Heart right ventricle (tissue), 16 donors: ENCODE measurements around the gene GSTM2. TPM values are rescaled to one million over a fixed set of nuclear protein-coding genes. Genes with fewer than 3 reads are reported as not detected.

ENCODE experiments used
- ATAC-seq, 8 donors: fragments of 200-7000 bp; cut with Tn5 transposase; one replicate each; pipeline ENCODE4 v1.9.1; 2020; ENCODE audit warnings: mild to moderate bottlenecking in 8 of 8, moderate library complexity in 8 of 8, moderate number of reproducible peaks in 1 of 8
- DNase-seq, 2 donors: peaks; one replicate each; pipeline ENCODE4 v3.0.0-alpha.2; 2020
- H3K27ac ChIP-seq, 10 donors: fragments of 200-600 bp; sonication (generic) in 2 of 10; one replicate each; pipeline versions ENCODE4 v1.5.0 to v1.8.0; 2020 to 2022; ENCODE audit warnings: mild to moderate bottlenecking in 3 of 10
- H3K27me3 ChIP-seq, 7 donors: fragments of 200-600 bp; one replicate each; pipeline ENCODE4 v1.8.0; 2021 to 2022; ENCODE audit warnings: mild to moderate bottlenecking in 2 of 7
- H3K36me3 ChIP-seq, 9 donors: fragments of 200-600 bp; sonication (generic) in 1 of 9; one replicate each; pipeline versions ENCODE4 v1.5.0 to v1.8.0; 2020 to 2022; ENCODE audit warnings: mild to moderate bottlenecking in 2 of 9
- H3K4me1 ChIP-seq, 9 donors: fragments of 200-600 bp; sonication (generic) in 1 of 9; one replicate each; pipeline versions ENCODE4 v1.5.0 to v1.8.0; 2020 to 2022; ENCODE audit warnings: mild to moderate bottlenecking in 4 of 9
- H3K4me3 ChIP-seq, 10 donors: fragments of 200-600 bp; sonication (generic) in 2 of 10; one replicate each; pipeline versions ENCODE4 v1.5.0 to v1.8.0; 2020 to 2022; ENCODE audit warnings: mild to moderate bottlenecking in 7 of 10, moderate library complexity in 2 of 10
- H3K9me3 ChIP-seq, 11 donors: fragments of 200-600 bp in 10 of 11; sonication (generic) in 2 of 11; one replicate each; pipeline versions ENCODE4 v1.5.0 to v1.8.0; 2013 to 2022; ENCODE audit warnings: mild to moderate bottlenecking in 2 of 11, control low read depth in 1 of 11, moderate library complexity in 1 of 11
- CTCF ChIP-seq, 9 donors: fragments of 200-600 bp; sonication (generic) in 2 of 9; IDR thresholded peaks; one replicate each; pipeline versions ENCODE4 v1.5.0 to v1.8.0; 2021 to 2022; ENCODE audit warnings: antibody characterized with exemption in 9 of 9, mild to moderate bottlenecking in 5 of 9, moderate library complexity in 1 of 9
- WGBS, 2 donors: extraction: QIAGEN DNeasy Blood & Tissue Kit; methylation state at CpG; one replicate each; pipeline ENCODE4 v1.1.7; 2013; ENCODE audit warnings: inconsistent platforms in 1 of 2; 5-methylcytosine and 5-hydroxymethylcytosine counted together
- intact Hi-C, 10 donors: fragments of 100-400 bp; cut with DNase I; formaldehyde crosslinking; loops; one replicate each; pipeline versions ENCODE4 v1.11.1 to v1.14.2; 2022
- polyA plus RNA-seq, 2 donors: library from polyadenylated mRNA; stranded (reverse); fragments of 200-250 nt; gene quantifications; one replicate each; pipeline ENCODE4 v1.2.3, GENCODE V29; 2013
- total RNA-seq, 10 donors: library from RNA; stranded (reverse); fragmentation: NEBNext Ultra II Directional in 3 of 10; extraction: Animal tissue kit (Norgen Biotek cat#: 25700) in 3 of 10; gene quantifications; one replicate each; pipeline versions ENCODE4 v1.2.1 to v1.2.4, GENCODE V29; 2021 to 2023
- donor health status: Arrhythmogenic right ventricular cardiomyopathy.
- donor health status: ischemic (EF 13 %, LVEDD 7.1; RV severe dilation, severe dysfunction).
- donor health status: healthy with polysubstance abuse.
- donor health status: DM: no; HTN: yes; CAD: no.
- donor health status: DM: no; HTN: no; CAD: no.
- donor health status: ischemic (EF 25% LVEDD 6.9; RV normal size, moderate dysfunction).
- donor health status: ischemic (EF 25% LVEDD 5.7; RV mildly dilated, moderate dysfunction).
- donor health status: healthy.
- donor health status: DM: yes; HTN: yes; CAD: no.
- donor health status: Ischemic cardiomyopathy.
- donor health status: ischemic (EF 35%, LVEDD 5.7; RV mildly dilated, moderate dysfunction).
- donor health status: nonischemic (EF 11% LVEDD 7.7; RV severe dilation, severe dysfunction).
- donor health status: DM: yes; HTN: yes; CAD: no.
- donor health status: PGD.
- donor health status: ischemic (EF 29% LVEDD 5.4; RV normal size, mild dysfunction).
- donor health status: nonischemic (EF 23%, LVEDD 6.1; RV moderate dilation, normal function).

The GSTM2 gene
- total and polyA plus RNA-seq, 12 donors, result 23.1 to 113 (median 68.1) TPM

- no peak for TF ChIP-seq CTCF (IDR thresholded peaks at IDR 0.05)
- H3K4me3 ChIP-seq, result peak overlapping the region in 9 of 10 donors; percentile 33 to 57 (median 49)
- H3K27ac ChIP-seq, result peak overlapping the region in 1 of 10 donors; percentile 9
- peak in 5 of 8 donors; percentile 14 to 59 (median 38) for ATAC-seq
- 58 to 66% methylated on average over 22 of the region's 22 CpGs for WGBS, 2 donors
- H3K9me3 ChIP-seq, result peaks cover 0 to 21% (median 4%) of the 10 kb centered on the region in 11 donors
- peaks cover 0 to 8% (median 0%) of the 10 kb centered on the region in 9 donors for H3K4me1 ChIP-seq
- intact Hi-C loops, result no loop called here
- H3K27me3 ChIP-seq, result peaks cover 0 to 5% (median 0%) of the 10 kb centered on the region in 7 donors
- DNase-seq, result no peak
- H3K36me3 ChIP-seq, result peaks cover 0 to 4% (median 0%) of the 10 kb centered on the region in 9 donors
These were observed 44.5 kb downstream of the GSTM2 start for GRCh38 chr1:109712321-109712864.

DNA sequence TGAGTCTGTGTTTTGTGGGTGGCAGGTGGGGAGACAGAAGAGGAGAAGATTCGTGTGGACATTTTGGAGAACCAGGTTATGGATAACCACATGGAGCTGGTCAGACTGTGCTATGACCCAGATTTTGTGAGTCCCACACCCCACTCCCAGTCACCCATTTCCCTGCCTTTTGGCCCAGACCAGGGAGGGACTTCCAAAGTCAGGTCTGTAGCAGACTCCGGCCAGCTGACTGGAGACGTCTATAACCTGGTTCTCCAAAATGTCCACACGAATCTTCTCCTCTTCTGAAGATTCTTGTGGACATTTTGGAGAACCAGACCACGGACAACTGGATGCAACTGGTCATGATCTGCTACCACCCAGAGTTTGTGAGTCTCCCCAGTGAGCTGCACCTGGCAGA lies 45.8 kb downstream of the GSTM2 start:
- Histone ChIP-seq H3K4me1 (peaks cover 0 to 8% (median 0%) of the 10 kb centered on the region in 9 donors), H3K27me3 (peaks cover 0 to 5% (median 0%) of the 10 kb centered on the region in 7 donors), H3K36me3 (peaks cover 0 to 2% (median 0%) of the 10 kb centered on the region in 9 donors), H3K4me3 (no peak overlapping the region), H3K9me3 (peaks cover 0 to 12% (median 4%) of the 10 kb centered on the region in 11 donors), H3K27ac (no peak overlapping the region)
- ATAC-seq, result no peak
- no peak for TF ChIP-seq CTCF (IDR thresholded peaks at IDR 0.05)
- intact Hi-C loops, result no loop called here
- no peak for DNase-seq
- 91% methylated on average over 5 of the region's 5 CpGs for WGBS, 2 donors

DNA sequence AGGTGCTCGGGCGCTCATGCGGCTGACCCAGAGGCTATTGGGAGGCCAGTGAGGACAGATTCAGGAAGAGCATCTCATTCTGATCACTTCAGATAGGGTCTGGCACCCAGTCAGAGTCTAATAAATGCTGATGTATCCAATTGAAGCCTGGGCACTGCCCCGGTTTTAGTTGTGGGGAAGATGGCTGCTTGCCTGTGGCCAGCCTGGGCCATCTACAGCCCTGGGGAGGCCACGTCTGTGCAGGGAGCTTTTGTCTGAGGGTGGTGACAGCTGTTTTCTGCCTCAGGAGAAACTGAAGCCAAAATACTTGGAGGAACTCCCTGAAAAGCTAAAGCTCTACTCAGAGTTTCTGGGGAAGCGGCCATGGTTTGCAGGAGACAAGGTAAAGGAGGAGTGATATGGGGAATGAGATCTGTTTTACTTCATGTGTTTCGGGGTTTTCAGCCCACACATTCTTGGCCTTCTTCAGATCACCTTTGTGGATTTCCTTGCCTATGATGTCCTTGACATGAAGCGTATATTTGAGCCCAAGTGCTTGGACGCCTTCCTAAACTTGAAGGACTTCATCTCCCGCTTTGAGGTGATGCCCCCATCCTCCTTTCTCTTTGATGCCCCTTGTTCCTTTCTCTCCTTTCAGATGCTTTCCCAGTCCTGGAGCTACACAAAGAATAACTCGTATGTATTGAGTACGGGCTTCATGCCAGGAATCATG lies 47.0 kb downstream of the GSTM2 start:
- DNase-seq, result no peak
- H3K4me3 ChIP-seq, result no peak overlapping the region
- no peak for ATAC-seq
- peaks cover 0 to 5% (median 0%) of the 10 kb centered on the region in 7 donors for H3K27me3 ChIP-seq
- peaks cover 0 to 10% (median 0%) of the 10 kb centered on the region in 9 donors for H3K4me1 ChIP-seq
- H3K36me3 ChIP-seq, result no peaks in the 10 kb centered on the region
- TF ChIP-seq CTCF (IDR thresholded peaks at IDR 0.05), result no peak
- intact Hi-C loops, result loop anchor here in 3 of 10 donors (5.0 kb wide), 1 partner anchor 57 kb away; no protein-coding TSS in a partner anchor
- no peak overlapping the region for H3K27ac ChIP-seq
- WGBS, 2 donors, result 88 to 91% methylated on average over 12 of the region's 12 CpGs
- peaks cover 0 to 2% (median 0%) of the 10 kb centered on the region in 11 donors for H3K9me3 ChIP-seq

DNA sequence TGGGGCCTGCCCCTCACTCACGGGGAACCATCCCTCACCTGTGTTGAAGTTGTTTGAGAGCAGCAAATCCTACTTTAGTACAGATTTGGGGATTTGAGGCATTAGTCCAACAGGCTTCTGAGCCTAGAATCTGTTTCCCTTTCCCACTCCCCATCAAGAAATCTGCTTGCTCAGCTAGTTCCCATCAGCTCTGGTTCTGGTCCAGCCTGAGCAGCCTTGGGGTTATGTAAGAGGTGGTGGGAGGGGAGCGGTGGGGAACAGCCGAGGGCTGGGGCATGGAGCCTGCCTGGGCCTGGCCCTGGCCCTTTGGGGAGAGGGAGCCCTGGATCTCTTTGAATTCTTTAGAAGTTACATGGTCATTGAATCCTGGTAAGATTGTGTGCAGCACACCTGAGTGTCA lies 48.3 kb downstream of the GSTM2 start:
- DNase-seq (no peak), ATAC-seq (peak in 1 of 8 donors; percentile 17)
- Histone ChIP-seq H3K36me3 (no peaks in the 10 kb centered on the region), H3K27me3 (peaks cover 0 to 5% (median 0%) of the 10 kb centered on the region in 7 donors), H3K4me1 (peaks cover 0 to 10% (median 0%) of the 10 kb centered on the region in 9 donors), H3K9me3 (no peaks in the 10 kb centered on the region), H3K4me3 (no peak overlapping the region), H3K27ac (peak overlapping the region in 1 of 10 donors; percentile 4)
- intact Hi-C loops, result loop anchor here in 4 of 10 donors (1.0 to 5.0 kb wide), 2 partner anchors 56 kb away; no protein-coding TSS in a partner anchor
- no peak for TF ChIP-seq CTCF (IDR thresholded peaks at IDR 0.05)
- WGBS, 2 donors, result 84 to 89% methylated on average over 3 of the region's 3 CpGs
